Activated CD4-positive, alpha-beta T cell treated with anti-CD3 and anti-CD28 coated beads, Interleukin-10, Interleukin-2, amounts not matched to agents 100 ng/mL and 50 ng/mL, durations not matched to agents 16 hours and 8 hours (primary cell): Measurements from ENCODE around the gene HOATZ.
A peak's percentile ranks its signal among the peaks of the same experiment; 100 is the strongest.

ENCODE experiments used
- DNase-seq: peaks from one replicate; pipeline ENCODE4 v3.0.0-alpha.2; 2020

HOATZ gene

DNA sequence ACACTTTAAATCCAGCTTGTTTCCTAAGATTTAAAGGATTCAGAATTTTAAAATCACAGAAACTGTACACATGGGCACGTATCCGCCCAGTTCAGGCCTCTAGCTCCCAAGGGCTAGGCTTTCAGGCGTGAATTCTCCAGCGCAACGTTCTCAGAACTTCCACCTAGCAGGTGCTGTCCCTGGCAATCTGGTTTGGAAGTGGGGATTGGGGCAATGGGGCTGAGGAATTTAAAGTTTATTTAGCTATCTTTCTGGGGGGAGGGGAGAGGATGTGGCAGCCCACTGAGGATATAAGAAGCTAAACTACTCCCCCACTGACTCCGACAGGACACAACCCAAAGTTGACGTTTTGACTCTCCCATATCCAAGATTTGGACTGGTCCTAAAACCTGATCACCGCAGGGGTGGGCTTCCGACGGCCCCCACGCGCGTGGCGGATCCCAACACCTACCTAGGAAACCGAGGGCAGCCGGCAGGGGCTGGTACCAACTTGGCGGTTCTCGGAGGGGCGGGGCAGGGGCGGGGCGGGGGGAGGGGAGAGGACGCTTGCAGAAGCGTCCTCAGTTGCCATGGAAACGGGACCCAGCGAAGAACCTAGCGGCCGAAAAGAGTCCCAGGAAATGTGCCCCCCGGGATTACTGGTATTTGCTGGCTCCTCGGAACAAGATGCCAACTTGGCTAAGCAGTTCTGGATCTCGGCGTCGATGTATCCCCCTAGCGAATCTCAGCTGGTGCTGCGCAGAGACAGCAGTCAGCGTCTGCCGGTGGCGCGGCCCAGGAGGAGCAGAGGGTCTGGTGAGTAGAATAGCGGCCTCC is at the start of gene HOATZ:
TSS of gene HOATZ (plus strand) at position 563 of the 816 bp plus-strand sequence. CDS start at position 570, 7 bp downstream.
- DNase-seq: no peak

- no peak for DNase-seq
These were observed 49.2 kb upstream of the HOATZ start for GRCh38 chr11:111465400-111465799.

GRCh38 chr11:111466615-111467014 is 48.0 kb upstream of the HOATZ start:
- DNase-seq: no peak

- DNase-seq: no peak
These were observed 45.4 kb upstream of the HOATZ start for GRCh38 chr11:111469200-111469599.

GRCh38 chr11:111472228-111472627 is 42.4 kb upstream of the HOATZ start:
- DNase-seq: no peak

GRCh38 chr11:111474432-111474831 is 40.1 kb upstream of the HOATZ start:
- no peak for DNase-seq

DNA sequence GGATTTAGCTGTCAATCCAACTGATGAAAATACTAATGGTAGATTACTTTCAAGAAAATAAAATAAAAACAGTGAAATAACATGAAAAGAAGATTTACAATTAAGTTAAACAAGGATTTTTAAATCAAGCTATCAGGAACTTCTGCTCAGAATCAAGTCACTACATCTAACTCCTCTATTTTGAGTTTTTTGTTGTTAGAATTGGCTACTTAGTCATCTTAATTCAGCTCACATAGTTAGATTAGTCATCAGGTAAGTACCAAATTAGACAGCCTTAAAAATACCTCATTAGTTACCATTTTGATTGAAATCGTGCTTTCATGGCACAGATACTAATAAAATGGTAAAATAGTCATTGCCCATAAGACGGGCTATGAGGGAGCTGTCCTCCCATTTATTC is 38.2 kb upstream of the HOATZ start:
- no peak for DNase-seq

DNA sequence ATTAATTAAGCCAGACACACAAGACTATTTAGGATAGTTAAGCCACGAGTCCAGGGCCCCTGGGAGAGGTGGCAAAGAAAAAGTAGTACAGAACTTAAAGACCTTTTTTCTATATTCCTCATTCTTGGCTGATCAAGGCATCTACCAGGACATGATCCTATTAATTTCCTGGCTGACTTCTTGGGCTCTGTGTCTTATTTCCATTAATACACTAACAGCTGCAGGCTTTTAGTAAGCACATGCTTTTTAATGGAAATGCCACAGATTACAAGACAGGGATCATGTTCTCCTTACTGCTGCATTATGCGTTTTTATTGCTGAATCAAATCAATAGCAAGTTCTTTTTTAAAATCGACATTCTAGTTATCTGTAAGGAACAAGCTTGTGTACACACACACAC is 37.6 kb upstream of the HOATZ start:
- no peak for DNase-seq

DNA sequence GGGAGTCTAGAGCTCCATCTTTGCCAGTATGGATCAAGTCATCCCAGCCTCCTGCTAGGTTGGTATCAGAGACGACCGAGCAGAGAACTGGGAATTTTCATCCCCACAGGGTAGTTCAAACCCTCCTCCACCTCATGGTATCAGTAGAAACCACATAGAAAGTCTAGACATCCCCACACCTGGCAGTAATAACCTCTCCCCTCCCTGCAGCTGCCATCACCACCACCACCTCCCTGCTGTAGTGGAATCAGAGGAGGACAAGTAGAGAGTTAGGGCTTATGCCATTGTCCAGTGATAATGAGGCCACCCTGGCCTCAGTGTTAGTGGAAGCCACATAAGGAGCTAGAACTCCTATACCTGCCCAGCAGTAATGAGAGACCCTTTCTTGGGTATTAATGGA is 36.7 kb upstream of the HOATZ start:
- DNase-seq: no peak

DNA sequence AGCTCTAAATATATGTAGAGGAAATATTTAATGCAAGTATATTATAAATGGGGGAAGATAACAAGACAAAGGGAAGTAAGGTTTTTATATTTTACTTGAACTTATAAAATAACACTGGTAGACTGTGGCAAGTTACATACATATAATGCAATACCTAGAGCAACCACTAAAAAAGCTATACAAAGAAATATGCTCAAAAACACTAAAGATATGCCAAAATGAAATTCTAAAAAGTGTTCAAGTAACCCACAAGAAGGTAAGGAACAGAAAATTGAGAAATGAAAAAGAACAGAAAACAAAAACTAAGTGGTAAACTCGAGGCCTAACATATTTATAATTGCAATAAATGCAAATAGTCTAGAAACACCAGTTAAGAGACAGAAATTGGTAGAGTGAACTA is 34.9 kb upstream of the HOATZ start:
- no peak for DNase-seq

- DNase-seq: no peak
These were observed 31.1 kb upstream of the HOATZ start for GRCh38 chr11:111483431-111483830.

DNA sequence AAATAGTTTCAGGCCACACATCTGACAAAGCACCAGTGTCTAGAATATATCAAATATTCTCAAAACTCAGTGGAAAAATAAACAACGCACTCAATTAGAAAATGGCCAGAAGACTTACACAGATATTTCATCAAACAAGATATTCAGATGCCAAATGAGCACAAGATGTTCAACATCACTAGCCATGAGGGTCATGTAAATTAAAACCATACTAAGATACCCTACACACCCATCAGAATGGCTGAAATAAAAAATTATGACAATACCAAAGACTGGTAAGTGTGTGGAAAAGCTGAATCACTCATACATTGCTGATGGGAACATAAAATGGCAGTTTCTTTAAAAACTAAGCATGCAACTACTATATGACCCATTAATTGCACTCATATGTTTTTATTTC is 24.1 kb upstream of the HOATZ start:
- DNase-seq: no peak

DNA sequence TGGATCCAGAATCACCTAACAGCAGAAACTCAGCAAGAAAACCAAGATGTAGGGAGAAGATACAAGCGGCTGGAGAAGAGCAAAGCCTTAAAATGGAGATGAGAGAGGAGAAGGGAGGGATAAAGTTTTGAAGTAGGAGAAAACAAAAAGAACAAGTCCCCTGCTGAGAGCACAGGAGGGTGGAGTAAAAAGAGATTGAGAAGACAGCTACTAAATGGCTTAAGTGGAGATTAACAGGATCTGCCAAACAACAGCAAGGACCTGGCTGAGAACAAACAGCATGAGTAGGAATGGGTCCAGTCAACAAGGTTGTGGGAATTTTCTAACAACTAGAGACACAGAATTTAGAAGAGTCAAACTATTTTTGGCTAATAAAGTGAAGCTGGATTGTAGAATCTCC is 20.5 kb upstream of the HOATZ start:
- DNase-seq: no peak

- DNase-seq: no peak
These were observed 15.1 kb upstream of the HOATZ start for GRCh38 chr11:111499483-111499882.

GRCh38 chr11:111500481-111500880 is 14.1 kb upstream of the HOATZ start:
- no peak for DNase-seq

GRCh38 chr11:111502611-111503010 is 12.0 kb upstream of the HOATZ start:
- no peak for DNase-seq

DNA sequence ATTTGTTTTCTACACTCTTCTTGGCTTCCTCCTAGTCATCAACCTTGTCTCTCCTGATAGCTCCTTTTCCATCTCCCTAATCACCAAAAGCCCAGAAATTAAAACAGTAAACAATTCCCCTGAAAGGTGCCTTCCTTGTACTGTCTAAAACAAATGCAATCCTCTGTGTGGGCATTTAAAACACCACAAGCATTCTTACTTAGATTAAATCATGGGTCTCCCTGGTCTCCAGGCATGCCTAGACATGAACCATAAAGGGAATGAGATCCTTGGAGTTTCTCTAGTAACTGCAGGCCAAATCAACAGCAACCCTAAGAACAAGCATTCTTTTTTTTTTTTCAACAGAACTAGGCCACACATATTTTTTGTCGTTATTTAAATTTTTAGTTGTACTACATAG is 4.3 kb upstream of the HOATZ start:
- no peak for DNase-seq

DNA sequence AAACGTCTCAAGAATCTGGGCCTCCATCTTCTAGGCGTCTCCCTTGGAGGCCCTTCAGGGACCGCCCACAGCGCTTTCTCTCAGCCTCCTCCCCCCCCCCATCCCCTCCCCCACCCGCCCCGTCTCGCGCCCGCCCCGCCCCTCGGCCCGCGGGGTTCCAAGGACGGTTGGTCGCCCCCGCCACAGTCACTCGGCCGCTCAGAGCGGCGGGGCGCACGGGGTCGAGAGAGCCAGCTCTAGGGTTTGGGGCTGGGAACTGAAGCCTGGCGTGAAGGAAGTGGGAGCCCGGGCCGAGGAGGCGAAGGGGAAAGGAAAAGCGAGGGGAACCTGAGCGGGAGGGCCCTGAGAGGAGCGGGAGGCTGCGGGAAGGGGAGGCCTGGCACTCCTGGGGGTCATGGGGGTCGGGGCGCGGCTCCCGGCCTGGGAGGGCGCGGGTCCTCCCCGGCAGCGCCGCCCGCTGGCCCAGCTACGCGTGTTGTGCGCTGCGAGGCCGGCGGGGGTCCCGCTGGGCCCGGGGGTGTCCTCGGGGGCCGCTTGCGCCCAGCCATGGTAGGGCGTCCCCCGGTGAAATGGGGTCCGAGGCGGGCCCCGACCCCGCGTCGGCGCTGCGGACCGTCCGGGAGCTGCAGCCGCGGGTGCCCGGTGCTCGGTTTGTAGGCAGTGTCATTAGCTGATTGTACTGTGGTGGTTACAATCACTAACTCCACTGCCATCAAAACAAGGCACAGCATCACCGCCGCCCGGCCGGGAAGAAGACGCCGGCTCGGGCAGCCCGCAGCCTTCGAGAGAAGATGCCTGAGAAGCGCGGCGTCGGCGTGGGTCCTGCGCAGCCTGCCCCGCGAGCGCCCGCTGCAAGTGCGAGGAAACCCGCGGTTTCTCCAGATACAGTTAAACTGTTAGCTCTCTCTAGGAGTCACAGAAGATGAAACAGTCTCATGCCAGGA is 2.0 kb upstream of the HOATZ start, which contains the start of gene BTG4:
TSS of gene BTG4 (minus strand) at position 91 of the 944 bp plus-strand sequence. CDS start 13,610 bp downstream, outside the sequence.
- peak; percentile 21 for DNase-seq

DNA sequence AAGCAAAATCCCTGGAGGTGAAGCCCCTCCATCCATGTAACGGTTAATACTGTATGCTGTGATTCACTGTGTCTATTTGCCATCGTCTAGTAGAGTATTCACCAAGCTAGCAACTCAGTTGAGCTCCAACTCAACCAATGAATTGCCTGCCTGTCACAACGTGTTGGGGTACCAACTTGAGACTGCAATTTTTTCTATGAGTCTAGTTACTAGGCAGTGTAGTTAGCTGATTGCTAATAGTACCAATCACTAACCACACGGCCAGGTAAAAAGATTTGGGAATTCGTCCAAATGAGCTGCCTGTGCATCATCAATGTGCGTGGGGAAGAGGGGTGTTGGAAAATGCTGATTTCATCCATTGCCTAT is 1.4 kb upstream of the HOATZ start:
- no peak for DNase-seq

- DNase-seq: no peak
These were observed 1.0 kb downstream of the HOATZ start for GRCh38 chr11:111515591-111515990.

- DNase-seq: no peak
These were observed 4.1 kb downstream of the HOATZ start for GRCh38 chr11:111518668-111519067.

DNA sequence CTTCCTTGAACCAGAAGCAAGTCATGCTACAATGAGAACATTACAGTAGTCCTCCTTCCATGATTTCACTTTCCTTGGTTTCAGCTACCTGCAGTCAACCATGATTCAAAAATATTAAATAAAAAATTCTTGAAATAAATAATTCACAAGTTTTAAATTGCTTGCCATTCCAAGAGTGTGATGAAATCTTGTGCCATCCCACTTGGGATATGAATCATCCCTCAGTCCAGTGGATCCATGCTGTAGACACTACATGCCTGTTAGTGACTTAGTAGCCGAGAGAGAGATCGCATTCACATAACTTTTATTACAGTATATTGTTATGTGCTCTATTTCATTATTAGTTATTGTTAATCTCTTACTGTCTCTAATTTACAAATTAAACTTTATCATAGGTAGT is 6.0 kb downstream of the HOATZ start:
- no peak for DNase-seq

DNA sequence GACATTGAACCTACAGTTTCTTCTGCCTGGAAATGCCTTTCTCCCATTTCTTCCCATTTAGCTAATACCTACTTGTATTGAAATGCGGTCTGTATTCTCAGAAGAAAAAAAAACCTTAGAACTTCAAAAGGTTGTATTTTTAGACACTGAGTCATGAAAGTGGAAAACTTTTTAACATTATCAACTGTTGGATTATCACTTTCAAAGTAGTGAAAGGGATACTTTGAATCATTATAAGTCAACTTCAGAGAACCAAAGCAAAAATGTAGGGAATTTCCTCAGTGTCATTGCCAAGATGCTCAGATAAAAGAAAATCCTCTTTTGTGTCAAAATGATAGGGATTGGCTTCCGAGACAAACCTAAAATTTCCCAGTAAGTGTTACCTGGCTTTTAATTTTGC is 6.6 kb downstream of the HOATZ start:
- DNase-seq: no peak

- DNase-seq: no peak
These were observed 7.8 kb downstream of the HOATZ start for GRCh38 chr11:111522426-111522825.
